Jurkat, Clone E6-1 (cell line): ENCODE measurements around the gene ATXN7L3. TPM values are rescaled to one million over a fixed set of nuclear protein-coding genes. Genes with fewer than 3 reads are reported as not detected.
A peak's percentile ranks its signal among the peaks of the same experiment; 100 is the strongest.
"Not testable (repeated sequence)": the region's sequence is repeated elsewhere in the genome, so short reads cannot be mapped to it uniquely, and the experiment has no call there.

Source experiments
- DNase-seq: peaks from one replicate; pipeline ENCODE4 v3.0.0-alpha.2; 2011; ENCODE audit warnings: low read depth, low spot score
- H3K4me3 ChIP-seq: 2 replicates; pipeline ENCODE4 v1.5.1; 2011; ENCODE audit warnings: mild to moderate bottlenecking, low read length, control low read depth, moderate library complexity
- polyA plus RNA-seq: library from polyadenylated mRNA; unstranded; fragments of >200 nt; gene quantifications from one replicate; pipeline ENCODE4 v1.2.1, GENCODE V29; 2012; ENCODE audit warnings: missing spikeins; ENCODE audit not compliant: insufficient read length, insufficient read depth

ATXN7L3 gene
- 69.5 TPM for polyA plus RNA-seq

- peak; percentile 95 for DNase-seq
- H3K4me3 ChIP-seq = peak within 1 kb of the TSS; percentile 83
Measured at GRCh38 chr17:44199553-44200477, at the start of gene ATXN7L3. TSS of gene ATXN7L3 (minus strand) at chr17:44199884. CDS start at chr17:44198070, 1,814 bp downstream.

- no peak overlapping the region for H3K4me3 ChIP-seq
- no peak for DNase-seq
Measured at GRCh38 chr17:44247876-44248736, 48.4 kb upstream of the ATXN7L3 start.

GRCh38 chr17:44247440-44247841, 47.8 kb upstream of the ATXN7L3 start:
- no peak for DNase-seq
- H3K4me3 ChIP-seq = no peak overlapping the region

- H3K4me3 ChIP-seq = no peak overlapping the region
- DNase-seq = no peak
Measured at GRCh38 chr17:44241106-44241624, 41.5 kb upstream of the ATXN7L3 start.

GRCh38 chr17:44237886-44238285, 38.2 kb upstream of the ATXN7L3 start:
- not testable (repeated sequence) for DNase-seq, H3K4me3 ChIP-seq

- no peak for DNase-seq
Measured at GRCh38 chr17:44236444-44236991, 36.8 kb upstream of the ATXN7L3 start.

GRCh38 chr17:44235583-44235936, 35.9 kb upstream of the ATXN7L3 start:
- no peak for DNase-seq
- H3K4me3 ChIP-seq = no peak overlapping the region

More at GRCh38 chr17:44236444-44236991, 36.8 kb upstream of the ATXN7L3 start:
- no peak overlapping the region for H3K4me3 ChIP-seq

GRCh38 chr17:44233582-44233981, 33.9 kb upstream of the ATXN7L3 start:
- no peak overlapping the region for H3K4me3 ChIP-seq
- no peak for DNase-seq

GRCh38 chr17:44232061-44232460, 32.4 kb upstream of the ATXN7L3 start:
- no peak for DNase-seq
- H3K4me3 ChIP-seq = no peak overlapping the region

- no peak for DNase-seq
- H3K4me3 ChIP-seq = no peak overlapping the region
Measured at GRCh38 chr17:44230140-44230539, 30.5 kb upstream of the ATXN7L3 start.

GRCh38 chr17:44229090-44229489, 29.4 kb upstream of the ATXN7L3 start:
- no peak overlapping the region for H3K4me3 ChIP-seq
- no peak for DNase-seq

- no peak for DNase-seq
- H3K4me3 ChIP-seq = no peak overlapping the region
Measured at GRCh38 chr17:44223541-44224071, 23.9 kb upstream of the ATXN7L3 start.

GRCh38 chr17:44222112-44222869, 22.6 kb upstream of the ATXN7L3 start:
- H3K4me3 ChIP-seq = no peak overlapping the region
- DNase-seq = no peak

GRCh38 chr17:44221862-44222111, 22.1 kb upstream of the ATXN7L3 start:
- H3K4me3 ChIP-seq = no peak overlapping the region
- DNase-seq = no peak

GRCh38 chr17:44221084-44221861, 21.6 kb upstream of the ATXN7L3 start:
- H3K4me3 ChIP-seq = peak overlapping the region; percentile 68
- peak; percentile 54 for DNase-seq

- DNase-seq = no peak
- H3K4me3 ChIP-seq = peak overlapping the region; percentile 68
Measured at GRCh38 chr17:44220213-44221083, 20.8 kb upstream of the ATXN7L3 start.

GRCh38 chr17:44219616-44220212, 20.0 kb upstream of the ATXN7L3 start, which contains the start of gene UBTF:
TSS of gene UBTF (minus strand) at chr17:44219675. CDS start at chr17:44218229, 1,446 bp downstream.
- peak; percentile 49 for DNase-seq
- peak within 1 kb of the TSS; percentile 68 for H3K4me3 ChIP-seq
